GM11168 (cell line): ENCODE results near the gene GTF2H1.

Experiments used
- in situ Hi-C: fragments of 300-500 bp; cut with MboI; formaldehyde crosslinking; loops from one replicate; pipeline ENCODE4 v1.12.0; 2022; ENCODE audit warnings: low sequenced_read_pairs; ENCODE audit not compliant: unreplicated experiment

The GTF2H1 gene

GRCh38 chr11:18321969-18322711, at the start of gene GTF2H1, which contains the start of gene HPS5:
GTF2H1 (plus strand) TSS chr11:18322567; CDS start chr11:18333075, 10,508 bp downstream.
HPS5 (minus strand) TSS chr11:18322140; CDS start chr11:18317858, 4,282 bp downstream.
- in situ Hi-C loops: no loop called here

GRCh38 chr11:18277565-18278271, 44.6 kb upstream of the GTF2H1 start:
- in situ Hi-C loops: no loop called here

GRCh38 chr11:18280438-18281045, 41.8 kb upstream of the GTF2H1 start:
- in situ Hi-C loops: no loop called here

- in situ Hi-C loops: no loop called here
Measured at GRCh38 chr11:18282626-18283025, 39.7 kb upstream of the GTF2H1 start.

GRCh38 chr11:18285841-18286240, 36.5 kb upstream of the GTF2H1 start:
- in situ Hi-C loops: no loop called here

- in situ Hi-C loops: no loop called here
Measured at GRCh38 chr11:18288911-18289310, 33.5 kb upstream of the GTF2H1 start.

GRCh38 chr11:18294862-18295261, 27.5 kb upstream of the GTF2H1 start:
- in situ Hi-C loops: no loop called here

- in situ Hi-C loops: no loop called here
Measured at GRCh38 chr11:18295316-18295715, 27.1 kb upstream of the GTF2H1 start.

GRCh38 chr11:18299721-18300120, 22.6 kb upstream of the GTF2H1 start:
- in situ Hi-C loops: no loop called here

GRCh38 chr11:18304745-18305144, 17.6 kb upstream of the GTF2H1 start:
- in situ Hi-C loops: no loop called here

- in situ Hi-C loops: no loop called here
Measured at GRCh38 chr11:18307461-18308139, 14.8 kb upstream of the GTF2H1 start.

- in situ Hi-C loops: no loop called here
Measured at GRCh38 chr11:18308242-18308641, 14.1 kb upstream of the GTF2H1 start.

GRCh38 chr11:18309691-18310090, 12.7 kb upstream of the GTF2H1 start:
- in situ Hi-C loops: no loop called here

- in situ Hi-C loops: no loop called here
Measured at GRCh38 chr11:18310800-18311340, 11.5 kb upstream of the GTF2H1 start.

- in situ Hi-C loops: no loop called here
Measured at GRCh38 chr11:18312012-18312411, 10.4 kb upstream of the GTF2H1 start.

- in situ Hi-C loops: no loop called here
Measured at GRCh38 chr11:18312663-18313420, 9.5 kb upstream of the GTF2H1 start.

- in situ Hi-C loops: no loop called here
Measured at GRCh38 chr11:18313965-18314763, 8.2 kb upstream of the GTF2H1 start.

- in situ Hi-C loops: no loop called here
Measured at GRCh38 chr11:18314784-18315523, 7.4 kb upstream of the GTF2H1 start.
